Transverse colon (tissue), 4 donors: ENCODE data around the gene SIRT4. TPM values are rescaled to one million over a fixed set of nuclear protein-coding genes. Genes with fewer than 3 reads are reported as not detected.

Experiments used
- DNase-seq: peaks from one replicate; pipeline ENCODE4 v3.0.0-alpha.2; 2019
- H3K27ac ChIP-seq, 4 donors: fragments of 200-600 bp; sonication (generic); 2 replicates each; pipeline ENCODE4 v1.5.1; 2016 to 2018; ENCODE audit warnings: inconsistent platforms in 4 of 4
- H3K27me3 ChIP-seq: fragments of 200-600 bp; sonication (generic); 2 replicates; pipeline ENCODE4 v1.5.1; 2017; ENCODE audit warnings: inconsistent platforms
- H3K36me3 ChIP-seq, 4 donors: fragments of 200-600 bp; sonication (generic); 2 replicates each; pipeline ENCODE4 v1.5.1; 2017 to 2019; ENCODE audit warnings: inconsistent platforms in 4 of 4
- H3K4me1 ChIP-seq, 4 donors: fragments of 200-600 bp; sonication (generic); 2 replicates each; pipeline ENCODE4 v1.5.1; 2017 to 2020; ENCODE audit warnings: inconsistent platforms in 4 of 4
- H3K4me3 ChIP-seq, 4 donors: fragments of 200-600 bp; sonication (generic); 1 replicate in 1 of 4; 2 replicates in 3 of 4; pipeline versions ENCODE4 v1.5.1 to v1.6.1; 2017 to 2019; ENCODE audit warnings: inconsistent platforms in 4 of 4
- H3K9me3 ChIP-seq, 2 donors: fragments of 200-600 bp; sonication (generic); 2 replicates each; pipeline ENCODE4 v1.5.1; 2017 to 2019; ENCODE audit warnings: inconsistent platforms in 2 of 2
- CTCF ChIP-seq, 5 experiments: fragments of 200-600 bp in 3 of 5; fragments of 450-650 bp in 2 of 5; sonication (generic) in 3 of 5; IDR thresholded peaks; 1 replicate in 2 of 5; 2 replicates in 3 of 5; pipeline ENCODE4 v1.5.1; 2016 to 2017; ENCODE audit warnings: antibody characterized with exemption in 5 of 5, inconsistent platforms in 3 of 5, mild to moderate bottlenecking in 2 of 5, moderate library complexity in 1 of 5
- EP300 ChIP-seq: sonication (generic); formaldehyde crosslinking; IDR thresholded peaks from one replicate; pipeline ENCODE4 v1.6.1; 2017; ENCODE audit warnings: antibody characterized with exemption, low read depth
- POLR2A ChIP-seq: fragments of 450-650 bp; IDR thresholded peaks from one replicate; pipeline ENCODE4 v1.6.1; 2016; ENCODE audit warnings: antibody characterized with exemption, mild to moderate bottlenecking, moderate library complexity
- POLR2AphosphoS5 ChIP-seq, 3 donors: sonication (generic); formaldehyde crosslinking; IDR thresholded peaks; one replicate each; pipeline ENCODE4 v1.6.1; 2016; ENCODE audit warnings: antibody characterized with exemption in 3 of 3
- WGBS, 2 donors: methylation state at CpG; one replicate each; pipeline ENCODE4 v1.1.5; 2018; ENCODE audit warnings: low coverage in 1 of 2; 5-methylcytosine and 5-hydroxymethylcytosine counted together
- in situ Hi-C, 4 donors: fragments of 200-750 bp; cut with MboI; loops; one replicate each; pipeline versions ENCODE4 v1.15.0 to v1.15.1; 2017; ENCODE audit warnings: low sequenced_read_pairs in 3 of 4, low pct_ligation_motif_present in 1 of 4, low pct_unique_long_range_greater_than_20kb in 1 of 4
- intact Hi-C: fragments of 100-400 bp; cut with DNase I; formaldehyde crosslinking; loops from one replicate; pipeline ENCODE4 v1.15.1; 2023; ENCODE audit warnings: low total_unique reads
- total RNA-seq, 4 donors: library from RNA; depleted of rRNA; stranded (reverse); fragments of >200 nt; gene quantifications; one replicate each; pipeline ENCODE4 v1.1.0, GENCODE V29; 2016

The SIRT4 gene
- total RNA-seq, 4 donors from 2014 or later, result 0.95 to 1.9 TPM; not detected in 2

- intact Hi-C loops (no loop called here), in situ Hi-C loops (no loop called here)
- Histone ChIP-seq H3K36me3 (no peaks in the 10 kb centered on the region), H3K4me1 (peaks cover 18 to 82% (median 52%) of the 10 kb centered on the region in 4 donors), H3K9me3 (no peaks in the 10 kb centered on the region), H3K27me3 (no peaks in the 10 kb centered on the region), H3K4me3 (peak overlapping the region; percentile 5 to 99 (median 96)), H3K27ac (peak overlapping the region; percentile 94 to 98 (median 94))
- DNase-seq, result no peak
- TF ChIP-seq POLR2AphosphoS5 (IDR thresholded peaks at IDR 0.05) (no peak), POLR2A (no peak), CTCF (IDR thresholded peaks at IDR 0.05) (no peak), EP300 (no peak)
- 38 to 52% methylated on average over 4 to 15 of the region's 15 CpGs for WGBS, 2 donors
Measured at GRCh38 chr12:120262852-120263747, 39.0 kb upstream of the SIRT4 start.

GRCh38 chr12:120263748-120264085 lies 38.4 kb upstream of the SIRT4 start:
- intact Hi-C loops, result loop anchor here (2.0 kb wide), 1 partner anchor 35 kb away; no protein-coding TSS in a partner anchor
- 51 to 83% methylated on average over 3 to 5 of the region's 5 CpGs for WGBS, 2 donors
- H3K4me3 ChIP-seq, result peak overlapping the region in 3 of 4 donors; percentile 96 to 99 (median 97)

GRCh38 chr12:120264086-120264903 lies 37.8 kb upstream of the SIRT4 start:
- Histone ChIP-seq H3K4me3 (peak overlapping the region; percentile 95 to 99 (median 96)), H3K27me3 (no peaks in the 10 kb centered on the region), H3K36me3 (no peaks in the 10 kb centered on the region), H3K9me3 (no peaks in the 10 kb centered on the region), H3K27ac (peak overlapping the region; percentile 94 to 98 (median 94)), H3K4me1 (peaks cover 18 to 76% (median 46%) of the 10 kb centered on the region in 4 donors)
- TF ChIP-seq EP300 (no peak), POLR2AphosphoS5 (IDR thresholded peaks at IDR 0.05) (no peak), POLR2A (no peak)
- intact Hi-C loops (loop anchor here (2.0 kb wide), 1 partner anchor 35 kb away; no protein-coding TSS in a partner anchor), in situ Hi-C loops (no loop called here)
- WGBS, 2 donors, result 30 to 50% methylated on average over 2 to 15 of the region's 15 CpGs
- no peak for DNase-seq

More at GRCh38 chr12:120263748-120264085, 38.4 kb upstream of the SIRT4 start:
- Histone ChIP-seq H3K27me3 (no peaks in the 10 kb centered on the region), H3K9me3 (no peaks in the 10 kb centered on the region), H3K36me3 (no peaks in the 10 kb centered on the region), H3K27ac (peak overlapping the region; percentile 94 to 98 (median 94)), H3K4me1 (peaks cover 18 to 82% (median 50%) of the 10 kb centered on the region in 4 donors)
- no peak for DNase-seq
- TF ChIP-seq POLR2A, result no peak
- no peak for TF ChIP-seq EP300
- TF ChIP-seq CTCF (IDR thresholded peaks at IDR 0.05), result no peak
- no peak for TF ChIP-seq POLR2AphosphoS5 (IDR thresholded peaks at IDR 0.05)
- in situ Hi-C loops, result no loop called here

- in situ Hi-C loops, result loop anchor here in 1 of 4 donors (5.0 kb wide), 1 partner anchor 33 kb away; no protein-coding TSS in a partner anchor
- H3K27me3 ChIP-seq, result no peaks in the 10 kb centered on the region
- TF ChIP-seq EP300 (no peak), CTCF (IDR thresholded peaks at IDR 0.05) (no peak), POLR2A (no peak), POLR2AphosphoS5 (IDR thresholded peaks at IDR 0.05) (no peak)
- no peak for DNase-seq
- no peaks in the 10 kb centered on the region for H3K9me3 ChIP-seq
- intact Hi-C loops, result loop anchor here (2.0 kb wide), 1 partner anchor 36 kb away; no protein-coding TSS in a partner anchor
- no peaks in the 10 kb centered on the region for H3K36me3 ChIP-seq
- H3K27ac ChIP-seq, result peak overlapping the region; percentile 94 to 98 (median 94)
- WGBS, 2 donors, result 5 to 9% methylated on average over 6 to 18 of the region's 29 CpGs
- peaks cover 18 to 69% (median 42%) of the 10 kb centered on the region in 4 donors for H3K4me1 ChIP-seq
- peak overlapping the region; percentile 95 to 99 (median 96) for H3K4me3 ChIP-seq
Measured at GRCh38 chr12:120264904-120265472, 37.1 kb upstream of the SIRT4 start.
